GM15510 (cell line): ENCODE results near the gene RPL28.

Experiments used
- POLR2A ChIP-seq: IDR thresholded peaks from 3 replicates; pipeline ENCODE4 v1.6.1; 2011; ENCODE audit warnings: borderline replicate concordance; ENCODE audit not compliant: insufficient read length; ENCODE audit errors: extremely low read depth

Gene RPL28

DNA sequence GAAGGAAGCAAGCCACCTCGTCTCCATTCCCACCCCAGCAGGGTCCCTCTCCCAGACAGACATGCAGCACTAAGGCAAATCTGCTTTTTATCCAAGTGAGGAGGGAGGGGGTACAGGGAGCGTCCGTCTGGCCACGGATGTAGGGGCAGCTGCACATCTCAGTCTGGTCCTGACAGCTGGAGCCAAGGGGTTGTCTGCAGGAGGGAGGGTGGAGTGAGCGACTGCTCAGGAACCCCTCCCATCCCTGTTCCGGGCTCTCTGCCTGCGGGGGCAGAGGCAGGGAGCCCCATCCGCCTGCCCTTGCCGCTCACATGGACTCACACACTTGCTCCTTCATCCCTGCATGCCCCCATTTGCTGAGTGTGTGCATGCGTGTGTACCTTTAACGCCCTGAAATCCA, 6.6 kb upstream of the RPL28 start:
- no peak for TF ChIP-seq POLR2A

DNA sequence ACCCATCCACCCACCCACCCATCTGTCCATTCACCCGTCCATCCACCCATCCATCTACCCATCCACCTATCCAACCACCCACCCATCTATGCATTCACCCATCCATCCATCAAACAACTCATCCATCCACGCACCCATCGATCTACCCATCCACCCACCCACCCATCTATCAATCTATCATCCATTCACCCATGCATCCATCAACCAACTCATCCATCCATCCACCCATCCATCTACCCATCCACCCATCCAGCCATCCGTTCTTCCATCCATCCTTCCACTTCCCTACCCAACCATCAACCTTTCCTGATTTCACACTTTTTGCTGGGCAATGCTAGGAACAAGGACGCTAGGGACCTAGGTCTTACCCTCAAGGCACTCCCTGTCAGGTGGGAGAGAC, 3.7 kb upstream of the RPL28 start:
- TF ChIP-seq POLR2A, result no peak

DNA sequence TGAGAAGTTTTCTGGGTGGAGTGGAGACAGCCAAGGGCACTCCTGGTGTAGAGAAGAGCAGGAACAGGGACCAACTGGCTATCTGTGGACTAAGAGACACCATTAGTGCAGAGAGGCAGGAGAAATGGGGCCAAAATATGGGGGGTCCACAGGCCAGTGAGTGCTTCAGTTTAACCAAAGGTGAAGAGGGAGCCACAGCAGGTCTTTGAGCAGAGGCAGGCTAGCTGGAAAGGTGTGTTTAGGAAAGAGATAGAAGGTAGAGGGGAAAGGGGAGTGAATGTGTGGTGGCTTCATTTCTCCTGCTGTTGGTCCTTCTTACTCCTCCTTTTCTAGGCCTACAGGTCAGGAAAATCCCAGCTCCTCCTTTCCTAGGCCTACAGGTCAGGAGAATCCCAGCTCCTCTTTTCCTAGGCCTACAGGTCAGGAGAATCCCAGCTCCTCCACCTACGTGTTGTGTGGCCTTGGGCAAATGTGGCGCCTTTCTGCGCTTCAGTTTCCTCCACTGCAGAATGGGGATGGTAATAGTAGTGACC, 3.1 kb upstream of the RPL28 start:
- no peak for TF ChIP-seq POLR2A

DNA sequence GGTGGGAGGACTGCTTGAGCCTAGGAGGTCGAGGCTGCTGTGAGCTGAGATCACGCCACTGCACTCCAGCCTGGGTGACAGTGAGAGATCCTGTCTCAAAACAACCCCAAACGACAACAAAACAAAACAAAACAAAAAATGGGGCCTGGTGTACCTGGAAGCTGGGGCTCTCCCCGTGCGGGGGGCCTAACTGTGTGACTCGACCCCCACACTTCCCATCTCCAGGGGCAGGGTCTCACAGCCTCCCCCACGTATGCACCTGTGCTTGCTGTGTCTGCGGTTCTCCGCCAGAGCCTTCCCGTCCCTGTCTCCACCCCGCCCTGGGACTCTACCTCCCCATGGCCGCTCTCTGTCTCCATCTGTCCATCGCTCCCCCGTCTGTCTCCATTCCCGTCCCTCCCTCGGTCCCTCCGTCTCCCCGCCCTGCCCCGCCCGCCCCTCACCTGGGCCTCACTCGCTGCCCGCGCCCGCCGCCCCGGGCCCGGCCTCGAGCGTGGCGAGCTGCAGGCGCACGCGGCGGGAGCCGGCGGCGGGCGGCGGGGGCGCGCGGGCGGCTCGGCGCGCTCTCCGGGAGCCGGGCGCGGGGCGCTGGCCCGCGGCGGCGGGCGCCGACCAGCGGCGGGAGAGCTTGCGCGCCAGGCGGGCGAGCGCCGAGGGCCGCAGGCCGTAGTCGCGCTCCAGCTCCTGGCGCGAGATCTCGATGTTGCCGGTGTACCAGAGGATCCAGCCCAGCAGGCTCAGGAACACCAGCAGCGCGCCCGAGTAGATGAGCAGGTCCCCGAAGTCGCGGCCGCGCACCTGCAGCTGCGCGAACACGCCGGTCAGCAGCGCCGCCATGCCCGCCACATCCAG, 2.2 kb upstream of the RPL28 start:
- TF ChIP-seq POLR2A, result peak; percentile 35

DNA sequence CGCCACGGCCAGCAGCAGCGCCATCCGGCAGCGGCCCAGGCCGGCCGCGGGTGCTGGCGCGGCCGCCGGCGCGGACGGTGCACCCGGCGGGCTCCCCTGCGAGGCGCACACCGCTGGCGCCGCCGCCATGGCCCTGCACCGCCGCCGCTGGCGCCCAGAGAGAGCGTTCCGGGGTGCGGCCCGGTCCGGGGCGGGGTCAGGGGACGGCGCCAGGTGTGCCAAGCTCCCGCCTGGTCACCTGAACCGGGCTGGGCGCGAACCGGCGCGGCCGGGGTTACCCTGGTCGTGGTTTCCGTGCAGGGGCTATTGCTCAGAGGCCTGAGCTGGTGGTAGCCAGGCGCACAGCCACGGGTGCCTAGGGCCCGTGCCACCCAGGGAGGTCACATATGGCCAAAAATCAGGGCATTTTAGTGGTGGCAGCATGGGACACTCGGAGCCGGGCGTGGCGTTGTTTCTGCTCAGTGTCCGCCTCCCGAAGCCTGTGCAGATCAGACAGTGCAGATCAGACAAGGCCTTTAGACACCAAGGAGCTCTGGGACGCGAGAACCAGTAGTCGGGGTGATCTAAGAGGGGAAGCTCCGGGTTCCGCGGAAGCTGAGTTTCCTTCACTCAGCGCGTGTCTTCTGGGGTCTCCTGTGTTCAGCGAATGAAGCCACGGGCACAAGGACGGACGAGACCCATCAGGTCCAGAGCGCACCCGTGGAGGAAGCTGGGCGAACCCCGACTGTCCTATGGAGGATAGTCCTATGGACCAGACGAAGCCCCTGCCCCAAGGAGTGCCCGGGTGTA, 1.4 kb upstream of the RPL28 start, which contains the start of gene TMEM238:
Gene TMEM238, minus strand, starts transcription at position 162 of the 789 bp plus-strand sequence. Its CDS starts 33 bp downstream, at position 129.
- TF ChIP-seq POLR2A, result no peak

DNA sequence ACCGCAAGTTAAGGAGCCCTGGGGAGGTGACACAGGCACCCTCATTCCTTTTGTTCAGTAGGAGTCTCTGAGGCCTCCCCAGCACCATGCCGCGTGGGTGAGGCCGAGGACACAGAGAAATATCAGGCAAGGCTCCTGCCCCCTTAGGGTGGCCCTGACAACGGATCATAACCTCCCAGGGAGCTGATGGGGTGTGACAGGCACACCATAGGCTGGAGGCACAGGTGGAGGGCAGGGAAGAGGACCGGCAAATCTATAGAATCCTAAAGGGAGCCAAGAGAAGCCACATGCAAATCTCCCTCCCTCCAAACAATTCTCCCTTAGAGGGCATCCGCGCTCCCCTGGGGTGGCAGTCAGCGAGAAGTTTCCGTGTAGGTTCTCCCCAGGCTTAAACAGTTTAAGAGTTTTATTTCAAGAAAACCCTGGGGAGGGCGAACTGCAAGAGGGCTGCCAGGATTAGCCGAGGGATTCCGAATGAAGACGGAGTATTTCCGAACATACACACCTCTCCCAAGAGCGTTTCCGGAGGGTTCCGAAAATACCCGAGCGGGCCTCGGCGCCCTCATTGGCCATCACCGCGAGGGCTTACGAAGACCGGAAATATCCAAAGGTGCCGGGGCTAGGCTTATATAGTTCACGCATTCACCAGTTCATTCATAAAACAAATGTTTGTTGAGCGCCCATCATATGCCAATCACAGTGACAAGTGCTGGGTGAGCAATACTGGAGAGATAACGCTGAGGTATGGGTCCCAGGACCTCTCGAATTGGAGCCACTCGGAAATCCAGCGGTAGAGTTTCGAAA, 610 bp upstream of the RPL28 start:
- TF ChIP-seq POLR2A, result no peak

DNA sequence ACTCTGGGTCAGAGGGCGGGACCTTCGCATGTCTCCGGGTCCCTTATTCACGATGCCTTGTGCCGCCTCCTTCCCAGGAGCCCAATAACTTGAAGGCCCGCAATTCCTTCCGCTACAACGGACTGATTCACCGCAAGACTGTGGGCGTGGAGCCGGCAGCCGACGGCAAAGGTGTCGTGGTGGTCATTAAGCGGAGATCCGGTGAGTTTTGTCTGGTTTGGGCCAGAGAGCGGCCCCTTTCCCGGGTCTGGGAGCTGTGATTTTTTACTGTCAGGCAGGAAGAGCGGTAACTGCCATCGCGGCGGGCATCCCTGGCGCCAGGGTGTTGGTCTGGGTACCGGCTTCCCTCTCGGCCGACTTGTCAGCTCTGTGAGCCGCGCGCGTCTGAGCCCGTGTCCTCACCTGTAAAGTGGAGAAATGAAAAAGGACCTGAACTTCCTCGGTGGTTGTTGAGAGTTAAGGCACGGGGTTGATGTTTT, 800 bp downstream of the RPL28 start:
- no peak for TF ChIP-seq POLR2A

DNA sequence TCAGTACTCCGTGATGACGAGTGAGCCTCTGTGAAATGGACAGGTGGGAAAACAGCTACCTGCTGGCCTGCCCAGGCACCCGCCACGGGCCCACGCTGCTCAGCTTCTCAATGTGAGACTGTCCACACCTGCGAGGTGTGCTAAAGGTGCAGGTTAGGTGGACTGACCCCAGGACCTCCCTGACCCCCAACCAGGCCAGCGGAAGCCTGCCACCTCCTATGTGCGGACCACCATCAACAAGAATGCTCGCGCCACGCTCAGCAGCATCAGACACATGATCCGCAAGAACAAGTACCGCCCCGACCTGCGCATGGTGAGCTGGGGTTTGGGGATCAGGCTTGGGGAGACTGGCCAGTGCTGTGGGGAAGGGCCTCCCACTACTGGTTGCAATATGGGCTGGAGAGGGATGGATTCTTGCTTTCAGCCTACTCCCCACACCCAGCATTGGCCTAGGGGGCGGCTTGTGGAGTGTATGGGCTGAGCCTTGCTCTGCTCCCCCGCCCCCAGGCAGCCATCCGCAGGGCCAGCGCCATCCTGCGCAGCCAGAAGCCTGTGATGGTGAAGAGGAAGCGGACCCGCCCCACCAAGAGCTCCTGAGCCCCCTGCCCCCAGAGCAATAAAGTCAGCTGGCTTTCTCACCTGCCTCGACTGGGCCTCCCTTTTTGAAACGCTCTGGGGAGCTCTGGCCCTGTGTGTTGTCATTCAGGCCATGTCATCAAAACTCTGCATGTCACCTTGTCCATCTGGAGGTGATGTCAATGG, 2.2 kb downstream of the RPL28 start:
- no peak for TF ChIP-seq POLR2A

DNA sequence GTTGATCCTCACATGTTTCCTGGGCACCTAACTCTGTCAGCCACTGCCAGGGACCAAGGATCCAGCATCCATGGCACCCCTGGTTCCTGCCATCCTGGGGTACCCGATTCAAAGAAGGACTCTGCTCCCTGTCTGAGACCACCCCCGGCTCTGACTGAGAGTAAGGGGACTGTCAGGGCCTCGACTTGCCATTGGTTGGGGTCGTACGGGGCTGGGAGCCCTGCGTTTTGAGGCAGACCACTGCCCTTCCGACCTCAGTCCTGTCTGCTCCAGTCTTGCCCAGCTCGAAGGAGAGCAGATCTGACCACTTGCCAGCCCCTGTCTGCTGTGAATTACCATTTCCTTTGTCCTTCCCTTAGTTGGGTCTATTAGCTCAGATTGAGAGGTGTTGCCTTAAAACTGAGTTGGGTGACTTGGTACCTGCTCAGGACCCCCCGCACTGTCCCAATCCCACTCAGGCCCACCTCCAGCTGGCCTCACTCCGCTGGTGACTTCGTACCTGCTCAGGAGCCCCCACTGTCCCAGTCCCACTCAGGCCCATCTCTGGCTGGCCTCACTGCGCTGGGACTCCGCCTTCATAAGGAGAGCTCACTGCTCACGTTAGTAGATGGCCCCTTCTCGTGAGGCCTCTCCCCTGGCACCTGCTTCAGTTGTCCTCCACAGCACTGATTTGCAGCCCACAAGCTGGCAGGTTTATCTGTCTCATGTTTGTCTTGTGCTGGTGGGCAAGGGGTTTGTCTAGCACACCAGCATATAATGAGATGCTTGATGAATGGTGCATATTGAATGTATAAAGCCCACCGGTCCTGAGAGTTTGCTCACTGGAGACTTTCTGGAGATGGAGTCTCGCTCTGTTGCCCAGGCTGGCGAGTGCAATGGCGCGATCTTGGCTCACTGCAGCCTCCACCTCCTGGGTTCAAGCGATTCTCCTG, 3.9 kb downstream of the RPL28 start:
- TF ChIP-seq POLR2A, result peak; percentile 7

DNA sequence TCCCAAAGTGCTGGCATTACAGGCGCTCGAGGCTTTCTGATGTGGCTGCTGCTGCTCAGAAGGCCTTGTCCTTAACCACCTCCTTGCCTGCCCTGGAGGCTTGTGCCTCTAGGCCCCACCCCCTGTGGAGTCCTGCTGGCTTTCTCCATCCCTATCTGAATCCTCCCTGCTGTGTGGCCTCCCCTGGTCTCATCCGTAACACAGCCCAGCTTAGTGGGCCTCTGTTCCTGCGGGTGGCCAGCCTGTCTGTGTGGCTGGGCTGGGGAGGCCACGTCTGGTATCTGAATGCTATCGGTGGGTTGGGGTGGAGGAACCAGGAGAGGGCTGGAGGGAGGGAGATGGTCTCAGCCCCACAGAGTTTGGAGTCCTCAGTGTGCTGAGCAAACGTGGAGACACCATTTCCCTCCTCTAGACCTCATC, 4.7 kb downstream of the RPL28 start:
- peak; percentile 10 for TF ChIP-seq POLR2A

DNA sequence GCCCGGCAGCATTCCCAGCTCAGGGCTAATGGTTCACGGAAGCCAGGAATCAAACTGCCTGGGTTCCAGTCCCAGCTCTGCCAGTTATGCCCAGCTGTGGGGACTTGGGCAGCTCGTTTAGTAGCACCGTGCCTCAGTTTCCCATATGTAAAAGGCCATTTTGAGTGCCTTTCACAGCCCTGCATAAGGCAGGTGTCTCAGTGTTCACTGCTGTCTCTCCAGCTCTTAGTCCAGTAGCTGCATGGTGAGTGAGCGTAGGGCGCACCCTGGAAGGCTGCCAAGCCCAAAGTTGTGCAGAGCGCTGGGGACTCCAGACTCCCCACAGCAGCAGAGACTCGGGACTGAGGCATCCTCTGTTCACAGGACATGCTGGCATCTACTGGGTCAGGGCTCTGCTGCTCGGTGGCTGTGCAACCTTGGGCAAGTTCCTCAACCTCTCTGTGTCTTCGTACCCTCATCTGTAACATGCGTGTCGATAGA, 5.5 kb downstream of the RPL28 start:
- no peak for TF ChIP-seq POLR2A
